Coronary artery (tissue), 2 donors: ENCODE measurements around the gene DENND2D.

Source experiments
- DNase-seq: peaks from one replicate; pipeline ENCODE4 v3.0.0-alpha.2; 2017; ENCODE audit warnings: low spot score
- H3K27ac ChIP-seq, 2 donors: fragments of 200-600 bp; sonication (generic); one replicate each; pipeline ENCODE4 v1.5.1; 2016 to 2019
- H3K4me3 ChIP-seq: fragments of 200-600 bp; sonication (generic); 2 replicates; pipeline ENCODE4 v1.5.1; 2016; ENCODE audit warnings: mild to moderate bottlenecking, moderate library complexity
- CTCF ChIP-seq: fragments of 200-600 bp; sonication (generic); IDR thresholded peaks from one replicate; pipeline ENCODE4 v1.5.1; 2019; ENCODE audit warnings: antibody characterized with exemption

Gene DENND2D

GRCh38 chr1:111191496-111191895 is 8.9 kb downstream of the DENND2D start:
- no peak for DNase-seq
- no peak for TF ChIP-seq CTCF
- peak overlapping the region in 1 of 2 donors; percentile 74 for H3K27ac ChIP-seq
- no peak overlapping the region for H3K4me3 ChIP-seq

- peak overlapping the region in 1 of 2 donors; percentile 74 for H3K27ac ChIP-seq
- no peak overlapping the region for H3K4me3 ChIP-seq
- DNase-seq: no peak
- no peak for TF ChIP-seq CTCF
Observed at GRCh38 chr1:111190931-111191451, 9.5 kb downstream of the DENND2D start.

- no peak overlapping the region for H3K27ac ChIP-seq
- DNase-seq: no peak
- no peak for TF ChIP-seq CTCF
- no peak overlapping the region for H3K4me3 ChIP-seq
Observed at GRCh38 chr1:111184663-111185062, 15.8 kb downstream of the DENND2D start.

- no peak for TF ChIP-seq CTCF
- H3K27ac ChIP-seq: no peak overlapping the region
- no peak for DNase-seq
- H3K4me3 ChIP-seq: no peak overlapping the region
Observed at GRCh38 chr1:111183308-111184069, 17.0 kb downstream of the DENND2D start.

GRCh38 chr1:111182052-111182451 is 18.4 kb downstream of the DENND2D start:
- Histone ChIP-seq H3K4me3 (no peak overlapping the region), H3K27ac (no peak overlapping the region)
- no peak for TF ChIP-seq CTCF
- DNase-seq: no peak

GRCh38 chr1:111179968-111180533 is 20.4 kb downstream of the DENND2D start:
- TF ChIP-seq CTCF: no peak
- Histone ChIP-seq H3K27ac (no peak overlapping the region), H3K4me3 (no peak overlapping the region)
- DNase-seq: no peak

DNA sequence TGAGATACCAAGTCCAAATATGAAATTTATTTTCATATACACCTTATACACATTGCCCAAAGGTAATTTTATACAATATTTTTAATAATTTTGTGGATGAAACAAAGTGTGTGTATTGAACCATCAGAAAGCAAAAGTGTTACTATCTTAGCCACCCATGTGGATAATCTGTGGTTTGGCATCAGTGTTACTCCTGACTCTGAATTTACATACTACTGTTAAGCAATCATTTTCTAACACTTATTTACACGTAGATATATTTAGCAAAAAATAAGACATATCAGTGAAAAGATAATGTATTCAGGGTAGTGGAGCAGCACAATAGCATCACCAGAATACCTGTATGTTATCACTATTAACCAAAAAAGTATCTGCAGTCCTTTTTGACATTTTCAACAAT is 23.8 kb downstream of the DENND2D start:
- no peak overlapping the region for H3K4me3 ChIP-seq
- TF ChIP-seq CTCF: no peak
- no peak overlapping the region for H3K27ac ChIP-seq
- no peak for DNase-seq
